Measurements from ENCODE around the gene JMJD8. TPM values are rescaled to one million over a fixed set of nuclear protein-coding genes. Genes with fewer than 3 reads are reported as not detected.
A peak's percentile ranks its signal among the peaks of the same experiment; 100 is the strongest.

Gene JMJD8
- total RNA-seq, 1 donor from 2014 or later, result 46.1 TPM

DNA sequence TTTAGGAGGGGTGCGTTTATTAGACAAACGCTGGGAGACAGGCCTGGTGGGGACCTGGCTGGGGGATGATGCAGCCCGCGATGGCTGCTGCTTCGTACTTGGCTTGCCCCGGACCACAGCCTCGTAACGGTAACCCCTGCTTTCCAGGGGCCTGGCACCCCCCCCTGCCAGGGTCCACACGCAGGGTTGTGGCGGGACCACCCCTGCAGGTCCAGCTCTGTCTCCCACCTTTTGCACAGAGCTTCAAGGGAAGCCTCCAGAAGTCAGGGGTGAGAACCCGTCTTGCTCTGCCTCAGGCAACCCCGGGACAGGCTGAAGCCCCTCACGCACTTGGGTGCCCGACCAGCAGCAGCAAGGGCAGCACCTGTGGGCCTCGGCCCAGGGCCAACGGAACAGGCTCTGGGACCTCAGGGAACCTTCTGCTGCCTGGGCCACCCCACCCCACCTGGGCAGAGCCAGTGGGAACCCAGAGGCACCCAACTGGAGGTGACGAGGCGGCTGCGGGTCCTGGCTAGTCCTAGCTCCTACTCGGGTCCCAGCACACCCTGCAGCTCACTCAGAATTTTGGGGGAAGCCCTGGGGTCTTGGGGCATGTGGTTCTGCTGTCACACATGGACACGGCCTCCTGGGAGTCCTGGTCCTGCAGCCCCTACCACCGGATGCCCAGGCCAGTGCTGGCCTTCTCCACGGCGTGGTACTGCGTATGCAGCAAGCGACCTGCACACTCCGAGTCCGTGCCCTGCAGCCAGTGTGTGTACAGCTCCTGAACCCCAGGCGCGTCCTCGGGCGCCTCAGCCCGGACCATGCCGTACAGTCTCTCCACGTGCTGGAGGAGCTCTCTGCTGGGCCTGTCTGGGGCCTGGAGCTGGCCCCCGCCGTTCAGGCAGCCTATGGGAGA, 45.9 kb upstream of the JMJD8 start:
- Mint-ChIP-seq H3K27ac (no peak overlapping the region), H3K36me3 (peaks cover 1% of the 10 kb centered on the region), H3K4me3 (no peak overlapping the region), H3K9me3 (no peaks in the 10 kb centered on the region), H3K4me1 (no peaks in the 10 kb centered on the region), H3K27me3 (ENCODE audit: low read depth) (peaks cover 18% of the 10 kb centered on the region)
- no peak for DNase-seq (ENCODE audit: low spot score in 2 of 2, unreplicated experiment in 2 of 2)
- TF ChIP-seq CTCF (IDR thresholded peaks at IDR 0.05; ENCODE audit: unreplicated experiment), result no peak

- peaks cover 1% of the 10 kb centered on the region for H3K36me3 Mint-ChIP-seq
- TF ChIP-seq CTCF (IDR thresholded peaks at IDR 0.05; ENCODE audit: unreplicated experiment), result no peak
- H3K4me3 Mint-ChIP-seq, result no peak overlapping the region
- DNase-seq (ENCODE audit: low spot score in 2 of 2, unreplicated experiment in 2 of 2), result no peak
- H3K9me3 Mint-ChIP-seq, result no peaks in the 10 kb centered on the region
- no peak overlapping the region for H3K27ac Mint-ChIP-seq
- peaks cover 18% of the 10 kb centered on the region for H3K27me3 Mint-ChIP-seq (ENCODE audit: low read depth)
- no peaks in the 10 kb centered on the region for H3K4me1 Mint-ChIP-seq
Measured at GRCh38 chr16:728890-729744, 45.0 kb upstream of the JMJD8 start.

GRCh38 chr16:728131-728889, 44.2 kb upstream of the JMJD8 start:
- Mint-ChIP-seq H3K4me1 (no peaks in the 10 kb centered on the region), H3K27ac (no peak overlapping the region)
- DNase-seq (ENCODE audit: low spot score in 2 of 2, unreplicated experiment in 2 of 2), result peak in 1 of 2 experiments; percentile 58

DNA sequence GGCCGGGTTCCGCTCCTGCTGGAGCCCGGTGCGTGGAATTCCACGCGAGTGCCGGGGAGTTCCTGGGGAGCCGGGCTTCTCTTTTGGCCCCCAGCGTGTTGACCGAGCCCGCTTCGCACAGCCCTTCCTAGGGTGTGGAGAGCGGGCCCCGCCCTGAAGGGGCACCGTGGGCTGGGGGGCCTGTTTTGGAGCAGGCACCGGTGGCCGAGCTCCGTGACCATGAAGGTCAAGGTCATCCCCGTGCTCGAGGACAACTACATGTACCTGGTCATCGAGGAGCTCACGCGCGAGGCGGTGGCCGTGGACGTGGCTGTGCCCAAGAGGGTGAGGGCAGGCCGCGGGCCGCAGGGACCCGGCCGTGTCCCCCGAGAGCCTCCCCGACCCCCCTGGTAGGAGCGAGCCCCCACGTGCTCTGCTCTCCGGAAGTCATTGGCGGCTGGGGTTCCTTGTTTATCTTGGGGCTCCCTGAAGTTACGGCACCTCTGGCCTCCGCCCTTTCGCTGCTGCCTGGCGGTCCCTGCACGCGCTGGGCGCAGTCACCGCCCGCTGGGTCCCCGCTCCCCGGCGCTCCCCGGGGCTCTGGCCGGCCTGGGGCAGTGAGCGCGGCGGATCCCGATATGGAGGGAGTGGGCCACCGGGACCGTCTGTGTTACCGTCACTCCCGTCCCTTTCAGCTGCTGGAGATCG, 43.3 kb upstream of the JMJD8 start:
- DNase-seq (ENCODE audit: low spot score in 2 of 2, unreplicated experiment in 2 of 2), result no peak
- Mint-ChIP-seq H3K4me3 (peak overlapping the region; percentile 20), H3K27me3 (ENCODE audit: low read depth) (peaks cover 18% of the 10 kb centered on the region), H3K27ac (no peak overlapping the region), H3K9me3 (no peaks in the 10 kb centered on the region), H3K4me1 (no peaks in the 10 kb centered on the region), H3K36me3 (no peaks in the 10 kb centered on the region)
- no peak for TF ChIP-seq CTCF (IDR thresholded peaks at IDR 0.05; ENCODE audit: unreplicated experiment)

More at GRCh38 chr16:728131-728889, 44.2 kb upstream of the JMJD8 start:
- H3K4me3 Mint-ChIP-seq, result peak overlapping the region; percentile 53
- TF ChIP-seq CTCF (IDR thresholded peaks at IDR 0.05; ENCODE audit: unreplicated experiment), result no peak
- peaks cover 1% of the 10 kb centered on the region for H3K36me3 Mint-ChIP-seq
- H3K27me3 Mint-ChIP-seq (ENCODE audit: low read depth), result peaks cover 18% of the 10 kb centered on the region
- no peaks in the 10 kb centered on the region for H3K9me3 Mint-ChIP-seq

Measured in mesothelial cell of epicardium (in vitro differentiated cells).